Adrenal gland (tissue), 12 donors: Measurements from ENCODE around the gene PRKCZ. TPM values are rescaled to one million over a fixed set of nuclear protein-coding genes. Genes with fewer than 3 reads are reported as not detected.

Experiments used
- DNase-seq, 7 donors: peaks; one replicate each; pipeline ENCODE4 v3.0.0-alpha.2; 2019 to 2020
- H3K27ac ChIP-seq, 5 donors: fragments of 200-600 bp; sonication (generic) in 4 of 5; 1 replicate in 3 of 5; 2 replicates in 2 of 5; pipeline versions ENCODE4 v1.5.1 to v1.8.0; 2016 to 2020; ENCODE audit warnings: mild to moderate bottlenecking in 1 of 5
- H3K27me3 ChIP-seq: fragments of 200-600 bp; 2 replicates; pipeline ENCODE4 v1.8.0; 2021
- H3K36me3 ChIP-seq, 2 donors: fragments of 200-600 bp; replicated peaks in 1 of 2; 1 replicate in 1 of 2; 2 replicates in 1 of 2; pipeline versions ENCODE4 v1.5.1 to v1.8.0; 2018 to 2022
- H3K4me1 ChIP-seq, 2 donors: fragments of 200-600 bp; replicated peaks in 1 of 2; 1 replicate in 1 of 2; 2 replicates in 1 of 2; pipeline versions ENCODE4 v1.5.1 to v1.8.0; 2018 to 2021
- H3K4me3 ChIP-seq, 4 donors: fragments of 200-600 bp; sonication (generic) in 3 of 4; one replicate each; pipeline ENCODE4 v1.5.1; 2016 to 2018
- H3K9me3 ChIP-seq, 3 donors: fragments of 200-600 bp; sonication (generic) in 1 of 3; replicated peaks in 1 of 3; 1 replicate in 2 of 3; 2 replicates in 1 of 3; pipeline versions ENCODE4 v1.5.1 to v1.8.0; 2016 to 2021
- CTCF ChIP-seq, 6 experiments: fragments of 450-650 bp in 4 of 6; fragments of 200-600 bp in 2 of 6; sonication (generic) in 1 of 6; IDR thresholded peaks; 1 replicate in 5 of 6; 2 replicates in 1 of 6; pipeline versions ENCODE4 v1.5.1 to v1.8.0; 2016 to 2021; ENCODE audit warnings: antibody characterized with exemption in 6 of 6, mild to moderate bottlenecking in 2 of 6, moderate library complexity in 1 of 6
- POLR2A ChIP-seq, 2 donors: fragments of 450-650 bp; IDR thresholded peaks; one replicate each; pipeline ENCODE4 v1.6.1; 2017; ENCODE audit warnings: antibody characterized with exemption in 2 of 2, mild to moderate bottlenecking in 2 of 2, moderate library complexity in 1 of 2
- WGBS, 4 donors: extraction: QIAGEN DNeasy Blood & Tissue Kit in 2 of 4; methylation state at CpG; one replicate each; pipeline versions ENCODE4 v1.1.5 to v1.1.7; 2013 to 2017; 5-methylcytosine and 5-hydroxymethylcytosine counted together
- intact Hi-C, 2 donors: fragments of 100-400 bp; cut with DNase I; formaldehyde crosslinking; loops; one replicate each; pipeline versions ENCODE4 v1.14.1 to v1.15.0; 2022 to 2023
- polyA plus RNA-seq, 3 donors: library from polyadenylated mRNA; stranded (reverse); fragments of 200-250 nt in 2 of 3; fragments of 350-450 nt in 1 of 3; fragmentation: Illumina TruSeq in 1 of 3; extraction: RNeasy Lipid Tissue Mini Kit (QIAGEN cat#74804) in 1 of 3; gene quantifications; one replicate each; pipeline ENCODE4 v1.2.3, GENCODE V29; 2013 to 2014
- total RNA-seq, 9 donors: library from RNA; depleted of rRNA in 4 of 9; stranded (reverse); fragments of >200 nt in 4 of 9; fragments of 120-200 nt in 1 of 9; fragmentation: NEBNext Ultra II Directional in 1 of 9; extraction: Animal tissue kit (Norgen Biotek cat#: 25700) in 1 of 9; gene quantifications; one replicate each; pipeline versions ENCODE4 v1.1.0 to v1.2.4, GENCODE V29; 2013 to 2023
- donor health status: healthy with polysubstance abuse.
- donor health status: Bipolar disorder and iron deficiency.
- donor health status: DM: yes; HTN: yes; CAD: no.
- donor health status: DM: no; HTN: no; CAD: no.
- donor health status: DM: no; HTN: no; CAD: no.
- donor health status: DM: yes; HTN: yes; CAD: no.

The PRKCZ gene
- total and polyA plus RNA-seq, 12 donors, result 8.2 to 50.5 (median 25.4) TPM

GRCh38 chr1:2076826-2077225, 26.6 kb downstream of the PRKCZ start:
- no peak for DNase-seq
- intact Hi-C loops, result no loop called here
- no peak overlapping the region for H3K27ac ChIP-seq
- peaks cover 0 to 13% (median 0%) of the 10 kb centered on the region in 3 donors for H3K9me3 ChIP-seq
- WGBS, 4 donors, result 92 to 98% (median 96%) methylated on average over 19 to 21 of the region's 21 CpGs
- no peaks in the 10 kb centered on the region for H3K36me3 ChIP-seq
- TF ChIP-seq POLR2A (IDR thresholded peaks at IDR 0.05) (no peak), CTCF (IDR thresholded peaks at IDR 0.05) (no peak)
- H3K4me1 ChIP-seq, result no peaks in the 10 kb centered on the region
- no peaks in the 10 kb centered on the region for H3K27me3 ChIP-seq
- no peak overlapping the region for H3K4me3 ChIP-seq

- Histone ChIP-seq H3K36me3 (no peaks in the 10 kb centered on the region), H3K4me1 (no peaks in the 10 kb centered on the region), H3K27me3 (no peaks in the 10 kb centered on the region), H3K9me3 (peaks cover 0 to 13% (median 0%) of the 10 kb centered on the region in 3 donors), H3K27ac (no peak overlapping the region), H3K4me3 (no peak overlapping the region)
- DNase-seq, result no peak
- 96 to 98% (median 97%) methylated on average over 7 of the region's 7 CpGs for WGBS, 4 donors
- TF ChIP-seq POLR2A (IDR thresholded peaks at IDR 0.05) (no peak), CTCF (IDR thresholded peaks at IDR 0.05) (no peak)
- intact Hi-C loops, result no loop called here
These were observed 28.0 kb downstream of the PRKCZ start for GRCh38 chr1:2078170-2078569.

GRCh38 chr1:2079396-2080085, 29.3 kb downstream of the PRKCZ start:
- intact Hi-C loops, result no loop called here
- Histone ChIP-seq H3K36me3 (no peaks in the 10 kb centered on the region), H3K27ac (no peak overlapping the region), H3K9me3 (peaks cover 0 to 13% (median 0%) of the 10 kb centered on the region in 3 donors), H3K27me3 (no peaks in the 10 kb centered on the region), H3K4me1 (no peaks in the 10 kb centered on the region), H3K4me3 (no peak overlapping the region)
- TF ChIP-seq POLR2A (IDR thresholded peaks at IDR 0.05) (no peak), CTCF (IDR thresholded peaks at IDR 0.05) (no peak)
- 89 to 97% (median 95%) methylated on average over 20 to 28 of the region's 28 CpGs for WGBS, 4 donors
- DNase-seq, result no peak

GRCh38 chr1:2080140-2080539, 29.9 kb downstream of the PRKCZ start:
- TF ChIP-seq POLR2A (IDR thresholded peaks at IDR 0.05) (no peak), CTCF (IDR thresholded peaks at IDR 0.05) (no peak)
- no peaks in the 10 kb centered on the region for H3K4me1 ChIP-seq
- intact Hi-C loops, result no loop called here

More at GRCh38 chr1:2080140-2080539, 29.9 kb downstream of the PRKCZ start:
- no peaks in the 10 kb centered on the region for H3K36me3 ChIP-seq
- no peak overlapping the region for H3K27ac ChIP-seq
- no peak overlapping the region for H3K4me3 ChIP-seq
- DNase-seq, result no peak
- no peaks in the 10 kb centered on the region for H3K27me3 ChIP-seq
- 96 to 98% (median 97%) methylated on average over 16 of the region's 16 CpGs for WGBS, 4 donors
- peaks cover 0 to 13% (median 0%) of the 10 kb centered on the region in 3 donors for H3K9me3 ChIP-seq
